Measurements from ENCODE around the gene KCNK3. TPM values are rescaled to one million over a fixed set of nuclear protein-coding genes. Genes with fewer than 3 reads are reported as not detected.

KCNK3 gene
- total and polyA plus RNA-seq, 10 of the 15 experiments (the other 5 are each of a cell fraction or from before 2014, with no cell fraction given) = 0.13 TPM; not detected in 9

GRCh38 chr2:26721115-26722032 is 28.9 kb downstream of the KCNK3 start:
- Histone ChIP-seq H3K27ac (ENCODE audit: control insufficient read depth, insufficient read depth) (no peak overlapping the region), H2AFZ (ENCODE audit: control insufficient read depth, low read depth, low read length) (no peak overlapping the region), H3K9ac (ENCODE audit: control insufficient read depth, insufficient read depth, low read length) (no peak overlapping the region), H3K79me2 (ENCODE audit: control insufficient read depth, insufficient read depth, low read length) (no peaks in the 10 kb centered on the region), H3K4me3 (no peak overlapping the region), H3K4me1 (ENCODE audit: control insufficient read depth, insufficient read depth, low read length) (no peaks in the 10 kb centered on the region), H3K36me3 (ENCODE audit: control insufficient read depth in 2 of 2, insufficient read depth in 2 of 2, low read length in 1 of 2) (no peaks in the 10 kb centered on the region), H3K9me3 (replicated peaks; ENCODE audit: control insufficient read depth, insufficient read depth, low read length) (no peaks in the 10 kb centered on the region), H3K4me2 (ENCODE audit: control insufficient read depth, insufficient read depth) (no peak overlapping the region), H4K20me1 (ENCODE audit: control insufficient read depth, insufficient read depth) (no peaks in the 10 kb centered on the region), H3K27me3 (replicated peaks in 1 of 2; ENCODE audit: control insufficient read depth in 2 of 2, insufficient read depth in 2 of 2, low read length in 1 of 2) (no peaks in the 10 kb centered on the region)
- DNase-seq (ENCODE audit: low read depth, low spot score) = no peak
- ChIA-PET SMC1A (ENCODE audit: uncharacterized antibody, unreplicated experiment) (interaction anchor here (0.6 to 2.0 kb wide), 2 partner anchors 11 to 931 kb away, joined by 3 to 4 read pairs; no protein-coding TSS in a partner anchor), RAD21 (ENCODE audit: unreplicated experiment) (interaction anchor here (1.1 kb wide), 1 partner anchor 25 kb away, joined by 3 read pairs; no protein-coding TSS in a partner anchor), POLR2A (interaction anchor here (0.6 to 1.0 kb wide), 2 partner anchors 9 to 431 kb away, joined by 3 read pairs; no protein-coding TSS in a partner anchor), CTCF (no interaction called here)
- peak; percentile 37; the same call in 2 of the 3 replicates for ATAC-seq
- FAIRE-seq = no peak
- BruUV-seq (replicated peaks) = no TSS peak
- TF ChIP-seq CHD2 (IDR thresholded peaks at IDR 0.05; ENCODE audit: borderline replicate concordance, low read depth, low read length) = no peak
- no peak for TF ChIP-seq SIN3A (IDR thresholded peaks at IDR 0.05; ENCODE audit: low read depth, low read length)
- no peak for TF ChIP-seq ZNF384 (IDR thresholded peaks at IDR 0.05; ENCODE audit: borderline replicate concordance, low read depth, low read length)
- TF ChIP-seq BCLAF1 (IDR thresholded peaks at IDR 0.05) = no peak
- intact Hi-C loops (cut with micrococcal nuclease; ENCODE audit: unreplicated experiment) (no loop called here), in situ Hi-C loops (cut with MboI) (no loop called here)
- WGBS (ENCODE audit: insufficient coverage, insufficient replicate concordance, low lambda C conversion rate, missing lambda C conversion rate) = 25% methylated on average over 12 of the region's 12 CpGs
